PC-3 (cell line): ENCODE data around the gene C17orf67. TPM values are rescaled to one million over a fixed set of nuclear protein-coding genes. Genes with fewer than 3 reads are reported as not detected.

Experiments used
- ATAC-seq: fragments of 200-7000 bp; cut with Tn5 transposase; 2 replicates; pipeline ENCODE4 v1.9.1; 2020; ENCODE audit warnings: mild to moderate bottlenecking, moderate library complexity
- BruUV-seq: library from RNA; stranded (reverse); fragments of 400-500 nt; replicated peaks from 2 replicates; lab custom pipeline; 2021; lab: Mats Ljungman, UMichigan
- CTCF ChIA-PET: fragments of 300-600 bp; sonication (Branson Sonifier 250); formaldehyde crosslinking; loops from one replicate; lab custom pipeline; 2022; ENCODE audit warnings: antibody characterized with exemption; lab: Charles Lee
- POLR2A ChIA-PET: fragments of 300-600 bp; sonication (Branson Sonifier 250); formaldehyde crosslinking; loops from one replicate; lab custom pipeline; 2022; ENCODE audit warnings: antibody characterized with exemption; ENCODE audit not compliant: unreplicated experiment; lab: Charles Lee
- DNase-seq: peaks from one replicate; pipeline ENCODE4 v3.0.0-alpha.2; 2015
- H2AFZ ChIP-seq: fragments of 300-600 bp; sonication (generic); 2 replicates; pipeline ENCODE4 v1.6.0; 2016; ENCODE audit warnings: antibody characterized with exemption, low read length
- H3F3A ChIP-seq: fragments of 300-600 bp; sonication (generic); one replicate; pipeline ENCODE4 v1.6.0; 2017; ENCODE audit warnings: antibody characterized with exemption, low read length, control low read depth, mild to moderate bottlenecking; ENCODE audit not compliant: unreplicated experiment
- H3K27ac ChIP-seq: fragments of 300-600 bp; sonication (generic); 2 replicates; pipeline ENCODE4 v1.5.1; 2016; ENCODE audit warnings: mild to moderate bottlenecking, low read length
- H3K27me3 ChIP-seq: fragments of 300-600 bp; sonication (generic); 2 replicates; pipeline ENCODE4 v1.6.1; 2016; ENCODE audit warnings: low read length, mixed read lengths
- H3K36me3 ChIP-seq: fragments of 300-600 bp; sonication (generic); 2 replicates; pipeline ENCODE4 v1.6.1; 2016; ENCODE audit warnings: low read depth, mixed run types, low read length, mixed read lengths
- H3K4me1 ChIP-seq: fragments of 300-600 bp; sonication (generic); 2 replicates; pipeline ENCODE4 v1.5.1; 2016; ENCODE audit warnings: low read length; ENCODE audit not compliant: insufficient read depth
- H3K4me2 ChIP-seq: fragments of 300-600 bp; sonication (generic); 2 replicates; pipeline ENCODE4 v1.6.0; 2016; ENCODE audit warnings: low read length
- H3K4me3 ChIP-seq: fragments of 300-600 bp; sonication (generic); 2 replicates; pipeline ENCODE4 v1.5.1; 2016; ENCODE audit warnings: mild to moderate bottlenecking, low read length, mixed read lengths
- H3K79me2 ChIP-seq: fragments of 300-600 bp; sonication (generic); 2 replicates; pipeline ENCODE4 v1.6.1; 2017; ENCODE audit warnings: low read length, mixed read lengths
- H3K9ac ChIP-seq: fragments of 300-600 bp; sonication (generic); 2 replicates; pipeline ENCODE4 v1.6.0; 2016; ENCODE audit warnings: mild to moderate bottlenecking, low read length
- H3K9me2 ChIP-seq: fragments of 300-600 bp; sonication (generic); replicated peaks from 2 replicates; pipeline ENCODE4 v1.6.1; 2016; ENCODE audit warnings: mixed run types, low read length, mixed read lengths
- H3K9me3 ChIP-seq: fragments of 300-600 bp; sonication (generic); 2 replicates; pipeline ENCODE4 v1.6.1; 2016; ENCODE audit warnings: low read length, mixed read lengths
- H4K20me1 ChIP-seq: fragments of 300-600 bp; sonication (generic); 2 replicates; pipeline ENCODE4 v1.6.1; 2016; ENCODE audit warnings: low read length, mixed read lengths
- EZH2 ChIP-seq: fragments of 300-600 bp; sonication (generic); IDR thresholded peaks from one replicate; pipeline ENCODE4 v1.6.1; 2017; ENCODE audit warnings: antibody characterized with exemption, mild to moderate bottlenecking, low read length; ENCODE audit not compliant: unreplicated experiment
- EZH2phosphoT487 ChIP-seq: fragments of 300-600 bp; sonication (generic); IDR thresholded peaks from 2 replicates; pipeline ENCODE4 v1.6.1; 2018; ENCODE audit warnings: mild to moderate bottlenecking, antibody characterized with exemption, low read length, borderline replicate concordance
- intact Hi-C: fragments of 100-400 bp; cut with micrococcal nuclease; formaldehyde crosslinking; loops from 2 replicates; pipeline ENCODE4 v1.9.0; 2023
- total RNA-seq: library from RNA; depleted of rRNA; stranded (reverse); fragments of >200 nt; gene quantifications from 2 replicates; pipeline ENCODE4 v1.2.3, GENCODE V29; 2014
- TF ChIP-seq, protein P1 (sequence below): fragments of 300-600 bp; sonication (generic); conservative IDR thresholded peaks from 2 replicates; pipeline ENCODE4 v1.5.1; 2017; ENCODE audit warnings: antibody characterized with exemption, low read depth, mild to moderate bottlenecking, low read length

C17orf67 gene
- total RNA-seq, 1 experiment from 2014 or later, result 4.4 TPM

GRCh38 chr17:56808503-56808902 lies 25.2 kb downstream of the C17orf67 start:
- no peaks in the 10 kb centered on the region for H3K9me2 ChIP-seq
- H3K27ac ChIP-seq, result no peak overlapping the region
- no peak overlapping the region for H3K4me3 ChIP-seq
- ATAC-seq (peak; percentile 66), DNase-seq (no peak)
- no peaks in the 10 kb centered on the region for H3K9me3 ChIP-seq
- no peak overlapping the region for H3K4me2 ChIP-seq
- BruUV-seq, result no TSS peak
- no peaks in the 10 kb centered on the region for H3K27me3 ChIP-seq
- H3K4me1 ChIP-seq, result no peaks in the 10 kb centered on the region
- no peak for TF ChIP-seq EZH2phosphoT487
- no peak for TF ChIP-seq EZH2
- TF ChIP-seq, protein P1, sequence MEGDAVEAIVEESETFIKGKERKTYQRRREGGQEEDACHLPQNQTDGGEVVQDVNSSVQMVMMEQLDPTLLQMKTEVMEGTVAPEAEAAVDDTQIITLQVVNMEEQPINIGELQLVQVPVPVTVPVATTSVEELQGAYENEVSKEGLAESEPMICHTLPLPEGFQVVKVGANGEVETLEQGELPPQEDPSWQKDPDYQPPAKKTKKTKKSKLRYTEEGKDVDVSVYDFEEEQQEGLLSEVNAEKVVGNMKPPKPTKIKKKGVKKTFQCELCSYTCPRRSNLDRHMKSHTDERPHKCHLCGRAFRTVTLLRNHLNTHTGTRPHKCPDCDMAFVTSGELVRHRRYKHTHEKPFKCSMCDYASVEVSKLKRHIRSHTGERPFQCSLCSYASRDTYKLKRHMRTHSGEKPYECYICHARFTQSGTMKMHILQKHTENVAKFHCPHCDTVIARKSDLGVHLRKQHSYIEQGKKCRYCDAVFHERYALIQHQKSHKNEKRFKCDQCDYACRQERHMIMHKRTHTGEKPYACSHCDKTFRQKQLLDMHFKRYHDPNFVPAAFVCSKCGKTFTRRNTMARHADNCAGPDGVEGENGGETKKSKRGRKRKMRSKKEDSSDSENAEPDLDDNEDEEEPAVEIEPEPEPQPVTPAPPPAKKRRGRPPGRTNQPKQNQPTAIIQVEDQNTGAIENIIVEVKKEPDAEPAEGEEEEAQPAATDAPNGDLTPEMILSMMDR, result no peak
- ChIA-PET POLR2A (interaction anchor here (0.5 kb wide), 1 partner anchor 28 kb away, joined by 3 read pairs; no protein-coding TSS in a partner anchor), CTCF (interaction anchor here (0.6 kb wide), 1 partner anchor 11 kb away, joined by 5 read pairs; no protein-coding TSS in a partner anchor)
- no peak overlapping the region for H2AFZ ChIP-seq
- H4K20me1 ChIP-seq, result no peaks in the 10 kb centered on the region
- H3F3A ChIP-seq, result no peaks in the 10 kb centered on the region
- H3K36me3 ChIP-seq, result no peaks in the 10 kb centered on the region
- intact Hi-C loops, result no loop called here
- H3K9ac ChIP-seq, result no peak overlapping the region
- no peaks in the 10 kb centered on the region for H3K79me2 ChIP-seq

DNA sequence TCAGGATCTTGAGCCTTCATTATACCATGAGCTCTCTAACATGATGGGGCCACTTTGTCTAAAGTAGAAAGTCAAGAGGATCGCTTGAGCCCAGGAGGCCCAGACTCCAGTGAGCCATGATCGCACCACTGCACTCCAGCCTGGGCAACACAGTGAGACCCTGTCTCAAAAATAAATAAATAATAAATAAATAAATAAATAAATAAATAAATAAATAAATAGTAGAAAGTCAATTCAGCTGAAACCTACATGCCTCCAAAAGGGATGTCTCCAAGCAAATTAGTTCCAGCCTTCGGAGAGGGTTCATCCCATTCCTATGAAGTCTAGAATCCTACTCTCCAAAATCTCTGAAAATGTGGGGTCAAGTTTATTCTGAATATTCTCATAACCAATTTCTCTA lies 26.0 kb downstream of the C17orf67 start:
- TF ChIP-seq EZH2 (no peak), EZH2phosphoT487 (no peak)
- TF ChIP-seq, protein P1, result no peak
- Histone ChIP-seq H3K9ac (no peak overlapping the region), H3K4me2 (no peak overlapping the region), H3K79me2 (no peaks in the 10 kb centered on the region), H3K27me3 (no peaks in the 10 kb centered on the region), H3K4me3 (no peak overlapping the region), H3K9me3 (no peaks in the 10 kb centered on the region), H3K27ac (no peak overlapping the region), H3K9me2 (no peaks in the 10 kb centered on the region), H3K36me3 (no peaks in the 10 kb centered on the region), H2AFZ (no peak overlapping the region), H3K4me1 (no peaks in the 10 kb centered on the region), H4K20me1 (no peaks in the 10 kb centered on the region), H3F3A (no peaks in the 10 kb centered on the region)
- intact Hi-C loops, result no loop called here
- no peak for DNase-seq
- ChIA-PET CTCF (no interaction called here), POLR2A (no interaction called here)
- ATAC-seq, result no peak
- BruUV-seq, result no TSS peak

GRCh38 chr17:56806949-56807348 lies 26.8 kb downstream of the C17orf67 start:
- no TSS peak for BruUV-seq
- ATAC-seq (no peak), DNase-seq (no peak)
- no peaks in the 10 kb centered on the region for H3K27me3 ChIP-seq
- no peaks in the 10 kb centered on the region for H3K9me3 ChIP-seq
- no peaks in the 10 kb centered on the region for H4K20me1 ChIP-seq
- no peak overlapping the region for H3K4me3 ChIP-seq
- H2AFZ ChIP-seq, result no peak overlapping the region
- H3K36me3 ChIP-seq, result no peaks in the 10 kb centered on the region
- no peak overlapping the region for H3K27ac ChIP-seq
- no peak overlapping the region for H3K9ac ChIP-seq
- no peaks in the 10 kb centered on the region for H3K79me2 ChIP-seq
- H3K4me1 ChIP-seq, result no peaks in the 10 kb centered on the region
- POLR2A ChIA-PET, result no interaction called here
- no peaks in the 10 kb centered on the region for H3F3A ChIP-seq
- no peak overlapping the region for H3K4me2 ChIP-seq
- CTCF ChIA-PET, result no interaction called here
- no peaks in the 10 kb centered on the region for H3K9me2 ChIP-seq
- TF ChIP-seq, protein P1, result no peak
- no peak for TF ChIP-seq EZH2phosphoT487
- TF ChIP-seq EZH2, result no peak
- intact Hi-C loops, result no loop called here
